Endometrium (tissue), 2 donors: ENCODE results near the gene TSPAN31.

Experiments
- FAIRE-seq: peaks from 2 replicates; lab custom pipeline; 2012; peaks lifted over from hg19 to GRCh38; lab: Jason Lieb, UNC
- donor health status: control.
- donor health status: control.

TSPAN31 gene

GRCh38 chr12:57752668-57753000 lies 7.8 kb downstream of the TSPAN31 start:
- FAIRE-seq: no peak

GRCh38 chr12:57753756-57754337 lies 9.0 kb downstream of the TSPAN31 start:
- FAIRE-seq: no peak

- FAIRE-seq: no peak
These were observed 9.8 kb downstream of the TSPAN31 start, which contains the start of gene MARCHF9 for GRCh38 chr12:57754411-57755193. MARCHF9 (plus strand) TSS chr12:57755103; CDS start chr12:57755529, 426 bp downstream.

GRCh38 chr12:57755194-57755453 lies 10.3 kb downstream of the TSPAN31 start:
- FAIRE-seq: no peak

- FAIRE-seq: no peak
These were observed 10.9 kb downstream of the TSPAN31 start for GRCh38 chr12:57755454-57756372.

GRCh38 chr12:57756406-57757341 lies 11.8 kb downstream of the TSPAN31 start:
- FAIRE-seq: no peak

- no peak for FAIRE-seq
These were observed 12.9 kb downstream of the TSPAN31 start for GRCh38 chr12:57757771-57758170.

- FAIRE-seq: no peak
These were observed 13.9 kb downstream of the TSPAN31 start for GRCh38 chr12:57758552-57759359.

- FAIRE-seq: no peak
These were observed 14.6 kb downstream of the TSPAN31 start for GRCh38 chr12:57759360-57759980.

- no peak for FAIRE-seq
These were observed 15.6 kb downstream of the TSPAN31 start for GRCh38 chr12:57760347-57760982.

- FAIRE-seq: no peak
These were observed 16.7 kb downstream of the TSPAN31 start for GRCh38 chr12:57761391-57761998.

GRCh38 chr12:57762463-57762862 lies 17.6 kb downstream of the TSPAN31 start:
- no peak for FAIRE-seq

GRCh38 chr12:57763881-57764661 lies 19.2 kb downstream of the TSPAN31 start:
- FAIRE-seq: no peak

- FAIRE-seq: no peak
These were observed 19.8 kb downstream of the TSPAN31 start for GRCh38 chr12:57764662-57765002.

- FAIRE-seq: no peak
These were observed 20.3 kb downstream of the TSPAN31 start for GRCh38 chr12:57765003-57765697.

GRCh38 chr12:57765698-57766463 lies 21.0 kb downstream of the TSPAN31 start:
- no peak for FAIRE-seq

GRCh38 chr12:57766464-57767304 lies 21.8 kb downstream of the TSPAN31 start, which contains the start of gene CYP27B1:
CYP27B1 (minus strand) TSS chr12:57767078; CDS start chr12:57767041, 37 bp downstream.
- FAIRE-seq: no peak
